ENCODE data around the gene DNAI2.

DNAI2 gene

DNA sequence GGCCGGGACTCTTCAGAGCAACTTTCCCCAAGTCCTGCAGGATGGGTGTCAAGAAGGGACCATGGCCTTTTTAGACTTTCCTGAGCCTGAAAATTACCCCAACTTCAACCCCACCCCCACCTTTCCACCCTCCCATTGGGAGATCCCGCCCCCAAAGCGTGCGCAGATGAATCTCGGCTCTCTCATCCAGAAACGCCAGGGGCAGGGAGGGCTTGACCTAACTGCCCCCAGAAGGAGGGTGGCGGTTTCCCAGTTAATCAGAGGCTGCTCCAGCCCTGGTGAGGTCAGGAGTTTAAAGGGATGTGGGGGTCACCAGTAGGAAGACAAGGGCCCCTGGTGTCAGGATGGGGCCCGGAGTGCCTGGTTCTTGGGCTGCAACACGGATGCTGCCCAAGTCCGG is 52.5 kb downstream of the DNAI2 start:
- ChIA-PET CTCF (no interaction called here), POLR2A (no interaction called here)
- no peak for TF ChIP-seq CTCF (IDR thresholded peaks at IDR 0.05; ENCODE audit: control extremely low read depth, extremely low read depth, low read depth, missing control alignments)
- no peak for DNase-seq (ENCODE audit: extremely low spot score)

GRCh38 chr17:74328487-74328886 is 54.5 kb downstream of the DNAI2 start:
- CTCF ChIA-PET = interaction anchor here (1.5 to 1.7 kb wide), 2 partner anchors 26 to 39 kb away, joined by 4 to 6 read pairs; no protein-coding TSS in a partner anchor
- DNase-seq (ENCODE audit: extremely low spot score) = no peak
- POLR2A ChIA-PET = no interaction called here
- TF ChIP-seq CTCF (IDR thresholded peaks at IDR 0.05; ENCODE audit: control extremely low read depth, extremely low read depth, low read depth, missing control alignments) = no peak

DNA sequence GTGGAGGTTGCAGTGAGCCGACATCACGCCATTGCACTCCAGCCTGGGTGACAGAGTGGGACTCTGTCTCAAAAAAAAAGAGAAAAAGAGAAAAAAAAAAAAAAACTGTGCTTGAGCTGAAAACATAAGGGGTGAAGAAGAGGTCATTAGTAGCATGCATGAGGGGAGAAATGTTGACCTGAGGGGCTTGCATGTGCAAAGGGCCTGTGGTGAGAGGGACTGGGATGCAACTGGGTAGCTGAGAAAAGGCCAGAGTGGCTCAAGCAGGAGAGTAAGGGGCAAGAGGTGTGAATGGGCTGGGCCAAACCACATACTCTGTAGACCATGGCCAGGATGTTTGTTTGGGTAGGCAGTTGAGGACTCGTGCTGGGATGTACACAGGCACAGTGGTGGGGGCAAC is 55.3 kb downstream of the DNAI2 start:
- no peak for TF ChIP-seq CTCF (IDR thresholded peaks at IDR 0.05; ENCODE audit: control extremely low read depth, extremely low read depth, low read depth, missing control alignments)
- ChIA-PET CTCF (interaction anchor here (1.4 to 1.5 kb wide), 2 partner anchors 30 to 38 kb away, joined by 4 to 6 read pairs; no protein-coding TSS in a partner anchor), POLR2A (no interaction called here)
- DNase-seq (ENCODE audit: extremely low spot score) = no peak

- no peak for DNase-seq (ENCODE audit: extremely low spot score)
- no peak for TF ChIP-seq CTCF (IDR thresholded peaks at IDR 0.05; ENCODE audit: control extremely low read depth, extremely low read depth, low read depth, missing control alignments)
- POLR2A ChIA-PET = no interaction called here
- CTCF ChIA-PET = interaction anchor here (0.7 to 1.6 kb wide), 2 partner anchors 21 to 37 kb away, joined by 3 to 4 read pairs; partner anchors contain the start of gene GPR142
Observed at GRCh38 chr17:74330446-74330845, 56.4 kb downstream of the DNAI2 start.

GRCh38 chr17:74332017-74332650 is 58.1 kb downstream of the DNAI2 start:
- CTCF ChIA-PET = interaction anchor here (1.3 to 4.1 kb wide), 5 partner anchors 29 to 47 kb away, joined by 3 to 18 read pairs (median 7); partner anchors contain the start of genes BTBD17 and GPR142
- no peak for TF ChIP-seq CTCF (IDR thresholded peaks at IDR 0.05; ENCODE audit: control extremely low read depth, extremely low read depth, low read depth, missing control alignments)
- DNase-seq (ENCODE audit: extremely low spot score) = no peak
- POLR2A ChIA-PET = no interaction called here

DNA sequence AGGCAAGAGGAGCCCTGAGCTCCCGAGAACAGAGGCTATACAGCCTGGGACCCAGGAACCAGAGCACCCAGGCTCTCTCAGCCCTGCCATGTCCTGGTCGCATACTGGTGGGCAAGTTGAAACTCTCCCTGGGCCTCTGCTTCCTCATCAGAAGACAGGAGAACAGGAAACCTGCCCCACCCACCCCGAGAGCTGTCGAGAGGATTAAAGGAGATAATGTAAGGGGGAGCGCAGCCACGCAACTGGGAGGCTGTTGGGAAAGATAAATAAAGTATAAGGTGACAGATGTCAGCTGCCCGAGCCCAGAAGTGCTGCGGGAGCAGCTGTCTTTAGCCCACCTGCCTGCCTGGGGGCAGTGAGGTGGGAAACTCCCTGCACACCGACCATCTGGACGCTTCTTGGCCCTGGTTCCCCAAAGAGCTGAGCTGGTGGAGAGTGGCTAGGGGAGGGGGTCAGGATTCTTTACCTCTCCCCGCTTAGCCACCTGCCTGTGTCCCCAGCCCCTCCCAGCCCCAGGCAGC is 58.8 kb downstream of the DNAI2 start:
- POLR2A ChIA-PET = no interaction called here
- CTCF ChIA-PET = interaction anchor here (1.3 to 4.1 kb wide), 4 partner anchors 29 to 47 kb away, joined by 3 to 18 read pairs (median 8); partner anchors contain the start of genes BTBD17 and GPR142
- DNase-seq (ENCODE audit: extremely low spot score) = no peak
- no peak for TF ChIP-seq CTCF (IDR thresholded peaks at IDR 0.05; ENCODE audit: control extremely low read depth, extremely low read depth, low read depth, missing control alignments)
